ENCODE measurements around the gene NGB. TPM values are rescaled to one million over a fixed set of nuclear protein-coding genes. Genes with fewer than 3 reads are reported as not detected.

Gene NGB
- total and polyA plus RNA-seq, 9 donors, result 0.04 to 0.11 TPM; not detected in 7

DNA sequence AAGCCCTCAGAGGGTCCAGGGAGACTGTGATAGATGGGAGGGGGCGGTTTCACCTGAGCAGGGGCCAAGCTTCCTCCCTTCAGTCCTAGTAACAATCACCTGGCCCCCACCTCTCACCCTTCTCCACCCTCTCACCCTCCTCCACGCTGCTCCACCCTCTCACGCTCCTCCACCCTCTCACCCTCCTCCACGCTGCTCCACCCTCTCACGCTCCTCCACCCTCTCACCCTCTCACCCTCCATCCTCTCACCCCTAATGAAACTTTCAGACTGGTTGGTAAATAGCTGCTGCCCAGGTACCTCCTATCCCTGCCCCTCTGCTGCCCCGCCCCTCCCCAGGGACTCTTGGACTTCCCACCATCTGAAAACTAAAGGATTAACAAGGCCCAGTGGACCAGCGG, 34.2 kb downstream of the NGB start:
- Histone ChIP-seq H3K27ac (no peak overlapping the region), H3K36me3 (no peaks in the 10 kb centered on the region), H3K4me1 (ENCODE audit: insufficient read depth) (no peaks in the 10 kb centered on the region), H3K4me3 (no peak overlapping the region), H3K9me3 (no peaks in the 10 kb centered on the region), H3K27me3 (no peaks in the 10 kb centered on the region)
- intact Hi-C loops (cut with DNase I), result no loop called here
- DNase-seq, result no peak
- 78 to 86% (median 82%) methylated on average over 7 of the region's 7 CpGs for WGBS, 3 donors
- TF ChIP-seq EP300 (IDR thresholded peaks at IDR 0.05) (no peak), POLR2A (IDR thresholded peaks at IDR 0.05) (no peak)
- TF ChIP-seq, protein P1, sequence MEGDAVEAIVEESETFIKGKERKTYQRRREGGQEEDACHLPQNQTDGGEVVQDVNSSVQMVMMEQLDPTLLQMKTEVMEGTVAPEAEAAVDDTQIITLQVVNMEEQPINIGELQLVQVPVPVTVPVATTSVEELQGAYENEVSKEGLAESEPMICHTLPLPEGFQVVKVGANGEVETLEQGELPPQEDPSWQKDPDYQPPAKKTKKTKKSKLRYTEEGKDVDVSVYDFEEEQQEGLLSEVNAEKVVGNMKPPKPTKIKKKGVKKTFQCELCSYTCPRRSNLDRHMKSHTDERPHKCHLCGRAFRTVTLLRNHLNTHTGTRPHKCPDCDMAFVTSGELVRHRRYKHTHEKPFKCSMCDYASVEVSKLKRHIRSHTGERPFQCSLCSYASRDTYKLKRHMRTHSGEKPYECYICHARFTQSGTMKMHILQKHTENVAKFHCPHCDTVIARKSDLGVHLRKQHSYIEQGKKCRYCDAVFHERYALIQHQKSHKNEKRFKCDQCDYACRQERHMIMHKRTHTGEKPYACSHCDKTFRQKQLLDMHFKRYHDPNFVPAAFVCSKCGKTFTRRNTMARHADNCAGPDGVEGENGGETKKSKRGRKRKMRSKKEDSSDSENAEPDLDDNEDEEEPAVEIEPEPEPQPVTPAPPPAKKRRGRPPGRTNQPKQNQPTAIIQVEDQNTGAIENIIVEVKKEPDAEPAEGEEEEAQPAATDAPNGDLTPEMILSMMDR (IDR thresholded peaks at IDR 0.05), result no peak

DNA sequence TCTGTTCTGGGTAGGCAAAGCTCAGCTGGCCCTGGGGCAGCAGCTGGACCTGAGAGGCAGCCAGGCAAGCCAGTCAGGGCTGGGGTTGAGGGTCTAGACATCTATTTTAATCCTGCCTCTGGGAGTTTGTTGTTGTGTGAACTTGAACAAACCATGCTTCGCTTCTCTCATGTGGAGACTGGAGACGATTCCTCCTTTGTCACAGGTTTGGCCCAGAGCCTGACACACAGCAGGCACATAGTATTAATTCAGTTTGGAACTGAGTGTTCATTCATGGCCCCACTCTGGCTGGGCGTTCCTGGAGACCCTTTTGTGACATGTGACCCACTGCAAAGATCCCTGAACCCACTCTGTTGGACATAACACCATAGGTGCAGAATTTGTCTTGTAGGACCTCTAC, 39.3 kb downstream of the NGB start:
- TF ChIP-seq, protein P1 (IDR thresholded peaks at IDR 0.05), result no peak
- TF ChIP-seq POLR2A (IDR thresholded peaks at IDR 0.05) (no peak), EP300 (IDR thresholded peaks at IDR 0.05) (no peak)
- Histone ChIP-seq H3K27ac (no peak overlapping the region), H3K9me3 (no peaks in the 10 kb centered on the region), H3K27me3 (no peaks in the 10 kb centered on the region), H3K4me1 (ENCODE audit: insufficient read depth) (no peaks in the 10 kb centered on the region), H3K4me3 (no peak overlapping the region), H3K36me3 (no peaks in the 10 kb centered on the region)
- no peak for DNase-seq
- WGBS, 3 donors, result 59 to 74% (median 61%) methylated on average over 3 of the region's 3 CpGs
- intact Hi-C loops (cut with DNase I), result no loop called here

DNA sequence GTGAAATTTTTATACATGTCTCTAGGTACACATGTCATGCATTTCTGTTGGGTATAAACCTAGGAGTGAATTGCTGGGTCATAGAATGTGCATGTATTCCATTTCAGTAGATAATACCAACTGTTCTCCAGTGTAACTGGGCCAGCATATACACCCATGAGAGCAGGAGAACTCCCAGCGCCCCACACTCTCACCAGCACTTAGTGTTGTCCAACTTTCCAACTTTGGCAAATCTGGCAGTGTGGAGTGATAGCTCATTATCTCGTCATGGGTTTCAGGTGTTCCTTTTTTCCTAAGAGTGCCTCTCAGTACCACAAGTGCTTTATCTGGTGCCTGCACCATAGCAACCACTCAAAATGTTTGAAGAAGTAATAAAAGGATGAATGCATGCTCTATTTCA, 40.1 kb downstream of the NGB start:
- Histone ChIP-seq H3K4me1 (ENCODE audit: insufficient read depth) (no peaks in the 10 kb centered on the region), H3K4me3 (no peak overlapping the region), H3K27ac (no peak overlapping the region), H3K36me3 (no peaks in the 10 kb centered on the region), H3K9me3 (no peaks in the 10 kb centered on the region), H3K27me3 (no peaks in the 10 kb centered on the region)
- 82 to 89% (median 89%) methylated on average over 2 of the region's 2 CpGs for WGBS, 3 donors
- DNase-seq, result no peak
- TF ChIP-seq POLR2A (IDR thresholded peaks at IDR 0.05), result no peak
- TF ChIP-seq EP300 (IDR thresholded peaks at IDR 0.05), result no peak
- TF ChIP-seq, protein P1 (IDR thresholded peaks at IDR 0.05), result no peak
- intact Hi-C loops (cut with DNase I), result no loop called here

DNA sequence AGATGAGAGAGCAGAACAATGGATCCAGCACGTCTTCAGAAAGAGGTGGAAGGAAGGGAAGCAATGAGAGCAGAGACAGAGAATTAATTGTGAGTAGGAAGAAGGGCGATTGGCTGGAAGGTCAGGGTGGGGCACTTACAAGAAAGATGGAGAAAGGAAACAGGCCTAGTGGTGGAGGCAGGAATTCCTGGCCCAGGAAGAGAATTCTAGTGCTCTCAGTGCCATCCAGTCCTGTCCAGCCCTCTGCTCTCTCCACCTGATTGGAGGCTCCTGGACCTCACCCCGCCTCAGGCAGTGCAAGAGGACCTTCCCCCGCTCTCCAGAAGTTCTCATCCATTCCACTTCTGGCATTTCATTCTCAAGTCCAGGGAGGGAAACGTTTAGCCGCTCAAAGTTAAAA, 43.0 kb downstream of the NGB start:
- H3K36me3 ChIP-seq, result no peaks in the 10 kb centered on the region
- 47 to 77% (median 59%) methylated on average over 6 of the region's 6 CpGs for WGBS, 3 donors
- H3K4me3 ChIP-seq, result no peak overlapping the region
- DNase-seq, result no peak
- H3K9me3 ChIP-seq, result no peaks in the 10 kb centered on the region
- H3K4me1 ChIP-seq (ENCODE audit: insufficient read depth), result no peaks in the 10 kb centered on the region
- TF ChIP-seq, protein P1 (IDR thresholded peaks at IDR 0.05), result no peak
- TF ChIP-seq EP300 (IDR thresholded peaks at IDR 0.05) (no peak), POLR2A (IDR thresholded peaks at IDR 0.05) (no peak)
- intact Hi-C loops (cut with DNase I), result no loop called here
- no peak overlapping the region for H3K27ac ChIP-seq
- no peaks in the 10 kb centered on the region for H3K27me3 ChIP-seq

Data from ovary (tissue), 9 donors.